ENCODE data around the gene IMMT. TPM values are rescaled to one million over a fixed set of nuclear protein-coding genes. Genes with fewer than 3 reads are reported as not detected.

Gene IMMT
- total RNA-seq, 1 donor from 2014 or later: 93.3 TPM

DNA sequence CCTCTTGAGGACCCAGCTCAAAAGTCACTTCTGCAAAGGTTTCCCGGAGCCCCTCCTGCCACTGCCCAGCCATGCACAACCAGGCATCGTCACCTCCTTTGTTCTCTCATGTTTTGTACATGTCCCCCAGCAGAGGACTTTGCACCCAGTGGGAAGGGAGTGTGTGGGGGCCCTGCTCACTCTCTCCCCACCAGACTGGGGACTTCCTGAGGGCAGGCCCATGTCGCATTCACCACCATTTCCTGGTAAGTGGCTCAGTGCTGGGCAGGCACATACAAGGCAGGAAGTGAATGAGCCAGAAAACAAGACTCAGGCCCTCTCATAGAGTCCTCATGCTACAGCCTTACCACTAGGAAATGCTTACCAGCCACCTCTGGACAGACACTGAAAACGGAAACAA is 22.9 kb upstream of the IMMT start:
- no peak overlapping the region for H3K4me2 ChIP-seq
- H3K9ac ChIP-seq: no peak overlapping the region
- Mint-ChIP-seq H3K27me3 (ENCODE audit: insufficient read depth, low read depth) (peaks cover 4% of the 10 kb centered on the region), H3K9me3 (no peaks in the 10 kb centered on the region), H3K27ac (peak overlapping the region; percentile 42), H3K4me1 (peaks cover 17% of the 10 kb centered on the region), H3K36me3 (no peaks in the 10 kb centered on the region), H3K4me3 (no peak overlapping the region)
- peaks cover 4% of the 10 kb centered on the region for H3K4me1 ChIP-seq
- H4K20me1 ChIP-seq (ENCODE audit: low read depth): no peaks in the 10 kb centered on the region
- H3K27me3 ChIP-seq: peaks cover 5% of the 10 kb centered on the region
- H2AFZ ChIP-seq (replicated peaks): no peak overlapping the region
- H3K27ac ChIP-seq: no peak overlapping the region
- no peaks in the 10 kb centered on the region for H3K9me3 ChIP-seq (ENCODE audit: low read depth)
- no peaks in the 10 kb centered on the region for H3K79me2 ChIP-seq (ENCODE audit: low read depth)
- no peak for TF ChIP-seq EZH2 (IDR thresholded peaks at IDR 0.05)
- TF ChIP-seq, protein P1, sequence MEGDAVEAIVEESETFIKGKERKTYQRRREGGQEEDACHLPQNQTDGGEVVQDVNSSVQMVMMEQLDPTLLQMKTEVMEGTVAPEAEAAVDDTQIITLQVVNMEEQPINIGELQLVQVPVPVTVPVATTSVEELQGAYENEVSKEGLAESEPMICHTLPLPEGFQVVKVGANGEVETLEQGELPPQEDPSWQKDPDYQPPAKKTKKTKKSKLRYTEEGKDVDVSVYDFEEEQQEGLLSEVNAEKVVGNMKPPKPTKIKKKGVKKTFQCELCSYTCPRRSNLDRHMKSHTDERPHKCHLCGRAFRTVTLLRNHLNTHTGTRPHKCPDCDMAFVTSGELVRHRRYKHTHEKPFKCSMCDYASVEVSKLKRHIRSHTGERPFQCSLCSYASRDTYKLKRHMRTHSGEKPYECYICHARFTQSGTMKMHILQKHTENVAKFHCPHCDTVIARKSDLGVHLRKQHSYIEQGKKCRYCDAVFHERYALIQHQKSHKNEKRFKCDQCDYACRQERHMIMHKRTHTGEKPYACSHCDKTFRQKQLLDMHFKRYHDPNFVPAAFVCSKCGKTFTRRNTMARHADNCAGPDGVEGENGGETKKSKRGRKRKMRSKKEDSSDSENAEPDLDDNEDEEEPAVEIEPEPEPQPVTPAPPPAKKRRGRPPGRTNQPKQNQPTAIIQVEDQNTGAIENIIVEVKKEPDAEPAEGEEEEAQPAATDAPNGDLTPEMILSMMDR (IDR thresholded peaks at IDR 0.05): no peak
- TF ChIP-seq EZH2phosphoT487 (IDR thresholded peaks at IDR 0.05): no peak
- no peak overlapping the region for H3K4me3 ChIP-seq
- DNase-seq (ENCODE audit: low spot score): no peak
- H3K36me3 ChIP-seq: peaks cover 4% of the 10 kb centered on the region
- H3F3A ChIP-seq (ENCODE audit: low read depth): no peaks in the 10 kb centered on the region

DNA sequence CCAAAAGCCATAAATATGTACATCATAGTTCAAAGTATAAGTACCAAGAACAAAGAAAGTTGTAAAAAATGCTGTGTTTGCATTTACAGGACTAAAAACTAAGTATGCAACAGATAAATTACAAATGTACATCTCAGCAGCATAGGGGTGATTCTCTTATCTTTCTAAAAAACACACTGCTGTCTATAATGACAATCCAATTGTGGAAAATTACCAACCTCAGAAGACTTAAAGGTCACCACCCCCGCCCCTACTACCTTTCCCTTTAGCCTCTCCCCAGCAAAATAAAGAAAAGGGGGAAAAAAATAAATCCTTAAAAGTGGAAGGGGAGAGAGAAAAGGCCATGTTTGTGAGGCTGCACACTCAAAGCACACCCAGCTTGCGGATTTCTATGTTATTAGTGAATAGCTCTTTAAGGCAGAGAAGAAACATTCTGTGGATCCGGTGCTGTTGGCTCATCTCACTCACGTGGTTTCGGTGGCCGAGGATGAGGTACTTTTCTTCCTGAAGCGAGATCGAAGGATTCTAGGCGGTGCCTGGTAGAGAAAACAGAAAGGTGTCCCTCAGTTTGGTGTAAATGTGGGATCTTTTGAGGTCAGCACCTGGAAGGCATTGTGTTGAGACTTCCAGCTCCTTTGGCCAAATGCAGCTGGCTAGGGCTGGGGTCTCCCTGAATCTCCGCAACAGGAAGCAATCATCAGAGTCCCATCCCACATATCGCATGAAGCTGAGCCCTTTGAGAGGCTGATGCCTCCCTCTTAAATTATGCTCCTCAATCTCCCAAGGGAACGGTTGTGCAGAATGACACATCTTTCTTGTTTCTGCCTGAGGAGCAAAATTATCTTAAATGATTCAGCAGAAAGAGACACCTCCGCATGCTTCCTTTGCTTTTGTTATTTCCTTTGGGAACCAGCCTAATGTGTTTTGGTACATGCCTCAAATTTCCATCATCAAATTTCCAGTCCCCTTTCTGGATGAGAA is 21.6 kb upstream of the IMMT start:
- TF ChIP-seq EZH2phosphoT487 (IDR thresholded peaks at IDR 0.05) (no peak), EZH2 (IDR thresholded peaks at IDR 0.05) (no peak)
- TF ChIP-seq, protein P1 (IDR thresholded peaks at IDR 0.05): no peak
- H2AFZ ChIP-seq (replicated peaks): no peak overlapping the region
- H3K27me3 ChIP-seq: no peaks in the 10 kb centered on the region
- Mint-ChIP-seq H3K27ac (no peak overlapping the region), H3K36me3 (peaks cover 7% of the 10 kb centered on the region), H3K9me3 (no peaks in the 10 kb centered on the region), H3K4me3 (no peak overlapping the region), H3K4me1 (peaks cover 7% of the 10 kb centered on the region), H3K27me3 (ENCODE audit: insufficient read depth, low read depth) (peaks cover 4% of the 10 kb centered on the region)
- H3K9me3 ChIP-seq (ENCODE audit: low read depth): no peaks in the 10 kb centered on the region
- H4K20me1 ChIP-seq (ENCODE audit: low read depth): no peaks in the 10 kb centered on the region
- no peak overlapping the region for H3K4me3 ChIP-seq
- H3K4me2 ChIP-seq: no peak overlapping the region
- no peaks in the 10 kb centered on the region for H3F3A ChIP-seq (ENCODE audit: low read depth)
- no peak overlapping the region for H3K9ac ChIP-seq
- H3K36me3 ChIP-seq: peaks cover 6% of the 10 kb centered on the region
- no peak overlapping the region for H3K27ac ChIP-seq
- H3K79me2 ChIP-seq (ENCODE audit: low read depth): no peaks in the 10 kb centered on the region
- no peak for DNase-seq (ENCODE audit: low spot score)
- no peaks in the 10 kb centered on the region for H3K4me1 ChIP-seq

DNA sequence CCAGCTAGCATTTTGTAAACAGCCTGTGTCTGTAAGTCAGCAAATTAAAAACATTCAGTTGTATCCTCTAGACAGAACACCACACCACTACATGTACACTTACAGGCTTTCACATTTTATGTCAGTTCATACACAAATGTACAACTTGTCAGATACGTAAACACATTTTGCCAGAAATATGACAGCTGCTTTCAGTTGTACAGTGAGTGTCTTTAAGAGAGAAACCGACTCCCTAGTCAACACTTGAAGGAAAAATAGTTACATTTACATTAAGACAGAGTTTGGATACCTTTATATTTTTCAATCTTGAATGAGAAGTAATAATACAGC is 19.2 kb upstream of the IMMT start:
- Histone ChIP-seq H4K20me1 (ENCODE audit: low read depth) (no peaks in the 10 kb centered on the region), H3K36me3 (peaks cover 9% of the 10 kb centered on the region), H3K27ac (no peak overlapping the region), H3K4me1 (no peaks in the 10 kb centered on the region), H3K9ac (no peak overlapping the region), H3K9me3 (ENCODE audit: low read depth) (no peaks in the 10 kb centered on the region), H3K27me3 (no peaks in the 10 kb centered on the region), H3K79me2 (ENCODE audit: low read depth) (no peaks in the 10 kb centered on the region), H3F3A (ENCODE audit: low read depth) (no peaks in the 10 kb centered on the region), H3K4me2 (no peak overlapping the region), H2AFZ (replicated peaks) (no peak overlapping the region), H3K4me3 (no peak overlapping the region)
- Mint-ChIP-seq H3K27ac (no peak overlapping the region), H3K27me3 (ENCODE audit: insufficient read depth, low read depth) (no peaks in the 10 kb centered on the region), H3K36me3 (peaks cover 24% of the 10 kb centered on the region), H3K4me1 (peaks cover 3% of the 10 kb centered on the region), H3K9me3 (no peaks in the 10 kb centered on the region), H3K4me3 (no peak overlapping the region)
- no peak for DNase-seq (ENCODE audit: low spot score)
- TF ChIP-seq EZH2phosphoT487 (IDR thresholded peaks at IDR 0.05) (no peak), EZH2 (IDR thresholded peaks at IDR 0.05) (no peak)
- TF ChIP-seq, protein P1 (IDR thresholded peaks at IDR 0.05): no peak

All from neural progenitor cell (in vitro differentiated cells).